Globus pallidus (tissue), 1 donor: ENCODE measurements around the gene HRH3.

ENCODE experiments used
- DNase-seq: peaks from one replicate; pipeline ENCODE4 v3.0.0-alpha.2; 2015; ENCODE audit warnings: low spot score

HRH3 gene

DNA sequence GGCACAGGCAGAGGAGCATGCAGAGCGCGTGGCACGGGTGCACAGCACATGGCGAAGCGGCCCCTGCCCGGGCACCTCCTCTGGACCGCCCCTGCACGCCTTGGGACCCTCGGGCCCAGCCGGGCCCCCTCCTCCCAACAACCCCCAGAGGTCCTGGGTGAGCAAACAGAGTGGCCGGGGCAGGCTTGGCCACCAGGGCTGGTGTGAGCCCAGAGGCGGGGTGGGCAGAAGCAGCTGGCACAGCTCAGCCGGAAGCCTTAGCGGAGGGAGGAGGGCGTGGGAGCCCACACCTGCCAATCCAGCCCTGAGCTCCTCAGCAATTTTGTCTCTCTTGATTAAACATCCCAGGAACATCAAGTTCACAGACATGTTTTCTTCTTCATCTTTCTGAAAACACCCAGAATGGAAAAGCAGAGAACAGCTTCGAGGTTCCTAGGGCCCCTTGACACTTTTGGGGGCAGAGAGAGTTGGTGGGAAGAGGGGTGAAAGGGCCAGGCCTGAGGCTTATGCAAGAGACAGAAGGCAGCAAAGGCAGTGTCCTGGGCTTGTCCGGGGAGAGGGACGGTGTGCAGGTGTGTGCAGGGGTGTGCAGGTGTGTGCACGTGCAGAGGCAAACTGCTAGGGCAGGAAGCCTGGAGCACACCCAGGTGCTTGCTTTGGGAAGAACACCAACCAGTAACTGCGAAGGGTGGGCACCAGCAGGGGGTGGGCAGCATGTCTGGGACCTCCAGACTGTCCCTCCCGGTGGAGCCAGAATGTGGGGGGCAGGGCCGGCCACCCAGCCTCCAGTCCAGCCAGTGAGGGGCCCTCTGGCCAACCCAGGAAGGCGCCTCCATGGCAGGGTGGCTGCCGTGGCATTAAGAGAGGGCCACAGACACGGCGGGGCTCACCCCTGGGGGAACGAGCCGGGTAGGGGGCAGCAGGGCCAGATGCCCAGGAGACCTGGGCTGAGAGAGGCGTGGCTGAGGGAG lies 4.8 kb downstream of the HRH3 start:
- no peak for DNase-seq

DNA sequence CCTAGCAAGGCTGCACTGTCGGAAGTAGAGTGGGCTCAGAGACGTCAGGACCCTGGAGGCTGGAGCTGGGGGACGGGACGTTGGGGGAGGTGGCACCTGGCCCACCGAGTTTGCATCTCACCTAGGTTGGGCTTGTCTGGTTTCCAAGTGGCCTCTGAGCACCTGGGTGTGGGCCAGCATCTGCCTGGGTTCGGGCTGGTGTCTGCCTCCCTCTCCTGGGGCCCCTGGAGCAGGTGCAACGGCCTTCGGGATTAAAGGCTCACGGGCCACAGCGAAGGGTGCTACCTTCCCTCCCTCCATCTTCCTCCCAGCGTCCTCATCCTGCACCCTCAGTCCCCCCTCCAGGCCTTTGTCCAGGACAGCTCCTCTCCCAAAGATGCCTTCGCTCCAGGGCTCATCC lies 6.0 kb downstream of the HRH3 start:
- no peak for DNase-seq

DNA sequence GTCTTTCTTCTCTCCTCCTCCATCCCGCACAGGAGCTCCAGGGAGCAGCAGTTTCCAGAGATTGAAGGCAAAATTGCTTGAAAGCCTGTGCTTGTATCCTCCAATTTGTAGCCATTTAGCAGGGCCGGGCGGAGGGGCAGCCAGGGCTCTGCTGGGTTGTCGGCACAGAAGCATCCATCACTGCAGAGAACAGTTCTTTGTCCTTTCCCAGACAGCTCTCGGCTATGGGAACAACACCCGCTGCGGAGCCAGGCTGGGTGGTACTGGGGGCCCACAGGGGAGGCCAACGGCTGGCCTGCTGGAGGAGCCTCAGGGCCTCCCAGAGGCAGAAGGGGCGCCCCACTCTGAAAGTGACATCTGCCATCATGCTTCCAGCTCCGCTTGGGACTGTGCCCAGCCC lies 7.8 kb downstream of the HRH3 start:
- DNase-seq = no peak

DNA sequence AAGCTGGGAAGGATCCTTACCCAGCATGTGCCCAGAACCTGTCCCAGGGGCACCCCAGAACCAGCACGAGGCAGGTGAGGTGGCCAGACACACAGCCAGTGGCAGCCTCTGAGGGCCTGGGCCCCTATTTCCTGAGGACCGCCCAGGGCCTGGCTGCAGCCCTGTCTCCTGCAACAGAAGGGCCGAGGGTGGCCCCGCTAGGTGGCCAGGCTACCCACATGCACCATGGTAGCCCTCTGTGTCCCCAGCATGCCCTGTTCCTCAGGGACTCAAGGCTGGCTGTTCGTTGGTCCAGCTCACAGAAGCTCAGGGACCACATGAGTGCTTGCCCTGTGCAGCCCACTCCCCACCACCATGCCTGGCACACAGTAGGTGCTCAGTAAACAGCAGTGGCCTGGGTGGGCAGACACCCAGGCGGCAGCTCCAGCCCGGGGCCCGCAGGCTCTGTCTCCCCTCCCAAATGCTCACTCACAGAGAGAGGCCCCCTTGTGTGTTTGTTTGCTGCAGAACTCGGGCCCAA lies 8.2 kb downstream of the HRH3 start:
- no peak for DNase-seq

DNA sequence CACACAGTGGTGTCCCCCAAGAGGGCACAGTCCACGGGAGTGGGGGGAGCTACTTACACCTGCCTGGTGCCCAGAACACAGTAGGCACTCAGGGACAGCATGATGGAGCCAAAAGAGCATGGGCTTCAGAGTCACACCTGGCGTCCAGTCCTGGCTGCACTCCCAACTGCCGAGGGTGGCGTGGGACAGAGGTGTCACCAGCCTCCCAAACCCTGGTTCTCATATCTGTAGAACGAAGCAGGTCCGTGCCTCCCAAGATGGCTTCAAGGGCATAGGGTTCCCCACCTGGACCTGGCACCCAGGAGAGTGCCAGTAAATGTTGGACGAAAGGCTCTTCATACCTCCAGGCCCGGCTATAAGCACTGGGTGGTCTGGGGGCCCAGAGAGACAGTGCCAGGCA lies 8.9 kb downstream of the HRH3 start:
- no peak for DNase-seq

DNA sequence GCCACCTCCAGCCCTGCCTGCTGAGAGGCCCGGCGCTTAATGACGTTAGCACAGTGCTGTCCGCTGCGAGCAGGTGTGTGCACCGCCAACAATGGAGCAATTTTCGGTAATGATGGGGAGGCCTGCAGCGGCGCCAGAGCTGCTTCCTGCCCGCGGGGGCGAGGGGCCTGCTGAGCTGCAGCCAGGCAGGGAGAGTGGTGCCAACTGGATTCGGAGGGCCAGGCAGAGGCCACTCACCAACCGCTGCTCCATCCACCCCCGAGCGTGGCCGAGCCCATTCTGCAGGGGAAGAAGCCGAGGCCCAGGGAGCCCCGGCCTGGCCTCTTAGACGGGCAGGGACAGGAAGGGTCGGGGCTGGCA lies 9.6 kb downstream of the HRH3 start:
- no peak for DNase-seq

DNA sequence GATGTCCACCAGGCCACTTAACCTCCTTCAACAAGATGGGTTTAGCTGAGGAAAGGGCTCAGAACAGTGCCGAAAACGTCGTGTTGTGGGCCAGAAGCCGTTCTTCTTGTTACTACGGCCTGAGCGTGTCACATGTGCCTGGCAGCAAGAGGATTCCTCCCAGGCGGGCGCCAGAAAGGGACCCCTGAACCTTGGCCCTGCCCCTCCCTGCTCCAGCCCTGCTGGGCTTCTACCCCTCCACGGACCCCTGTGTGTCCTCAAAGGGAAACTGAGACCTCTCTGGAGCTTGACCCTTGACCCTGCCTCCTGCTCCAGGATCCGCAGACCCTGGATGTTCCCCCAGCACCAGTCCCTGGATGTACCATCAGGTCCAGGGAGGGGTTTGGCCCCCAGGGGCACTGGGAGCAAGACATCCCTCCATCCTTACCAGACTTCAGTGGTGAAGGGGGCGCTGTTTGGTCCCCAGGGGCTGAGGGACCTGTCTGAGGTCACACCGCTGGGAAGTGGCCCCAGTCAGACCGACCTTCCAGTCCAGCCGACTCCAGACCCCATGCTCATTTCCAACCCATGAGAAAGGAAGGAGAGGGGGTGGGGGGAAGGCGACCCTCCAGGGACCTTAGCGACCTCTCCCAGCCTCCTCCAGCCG lies 10.1 kb downstream of the HRH3 start:
- DNase-seq = no peak

DNA sequence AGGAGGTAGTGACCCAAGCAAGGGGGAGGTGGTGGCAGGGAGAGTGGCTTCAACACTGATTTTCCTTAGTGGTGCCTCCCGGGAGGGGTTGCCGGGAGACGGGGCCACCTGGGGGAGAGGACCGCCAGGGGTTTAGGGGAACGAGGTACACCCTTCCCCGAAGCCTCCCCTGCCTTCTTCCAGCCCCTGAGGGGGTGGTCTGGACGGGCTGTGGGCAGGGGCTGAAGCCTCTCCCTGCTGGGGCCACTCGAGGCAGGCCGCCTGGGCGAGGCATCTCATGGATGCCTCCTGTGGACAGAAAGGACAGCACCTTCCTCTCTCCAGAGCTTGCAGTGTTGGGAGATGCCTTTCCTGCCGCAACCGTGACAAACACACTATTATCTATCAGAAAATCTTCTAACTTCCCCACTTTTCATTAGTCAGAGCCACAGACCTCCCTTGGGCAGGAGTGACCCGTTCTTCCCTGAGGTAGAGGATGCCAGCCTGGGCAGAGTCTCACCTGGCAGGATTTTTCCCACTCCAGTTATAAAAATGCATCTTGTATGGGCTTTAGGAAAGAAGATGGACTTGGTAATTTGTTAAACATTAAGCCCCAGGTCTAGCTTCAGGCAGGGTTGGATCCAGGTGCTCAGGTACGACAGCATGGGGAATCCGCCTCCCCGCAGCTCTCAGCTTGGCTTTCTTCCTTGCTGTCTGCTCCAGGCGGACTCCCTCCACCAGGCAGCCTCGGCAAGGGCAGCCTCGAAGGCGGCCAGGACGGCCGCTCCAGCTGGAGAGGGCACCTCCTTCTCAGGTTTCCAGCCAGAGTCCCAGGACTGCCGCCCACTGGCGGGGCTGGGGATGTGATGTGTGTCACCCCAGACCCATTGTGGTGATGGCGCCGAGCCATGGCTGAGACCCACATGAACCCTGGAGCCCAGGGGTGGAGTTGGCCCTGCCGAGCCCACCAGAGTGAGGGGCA lies 11.0 kb downstream of the HRH3 start:
- no peak for DNase-seq

DNA sequence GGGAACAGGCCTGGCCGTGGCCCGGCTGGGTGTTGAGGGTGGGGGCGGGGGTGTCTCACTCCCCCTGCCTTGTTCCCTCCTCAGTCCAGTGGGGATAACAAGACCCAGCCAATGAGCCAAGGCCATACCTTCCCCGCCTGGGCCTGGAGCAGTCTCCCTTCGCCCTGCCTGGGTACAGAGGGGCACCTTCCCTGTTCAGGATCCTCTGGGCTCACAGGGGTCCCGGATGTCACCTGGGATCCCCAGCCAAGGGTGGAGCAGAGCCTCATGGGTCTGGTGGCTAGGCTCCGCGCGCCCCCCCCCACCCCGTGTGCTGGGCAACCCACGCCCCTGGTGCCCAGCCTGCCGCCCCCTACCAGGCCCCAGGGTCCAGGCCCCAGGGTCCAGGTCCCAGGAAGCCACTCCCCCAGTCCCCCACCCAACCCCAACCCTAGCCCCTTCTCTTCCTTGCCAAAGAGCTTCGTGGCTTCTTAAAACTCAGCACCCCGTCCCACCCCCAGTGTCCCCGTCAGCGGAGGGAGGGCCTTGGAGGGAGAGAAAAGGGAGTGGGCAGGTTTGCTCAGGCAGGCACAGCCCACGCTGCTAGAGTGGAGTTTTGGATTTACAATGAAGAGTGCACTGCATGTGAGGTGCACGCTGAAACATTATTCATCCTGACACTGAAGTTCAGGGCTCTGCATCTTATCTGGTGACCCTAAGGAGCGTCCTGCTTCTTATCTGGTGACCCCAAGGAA lies 11.8 kb downstream of the HRH3 start:
- no peak for DNase-seq

DNA sequence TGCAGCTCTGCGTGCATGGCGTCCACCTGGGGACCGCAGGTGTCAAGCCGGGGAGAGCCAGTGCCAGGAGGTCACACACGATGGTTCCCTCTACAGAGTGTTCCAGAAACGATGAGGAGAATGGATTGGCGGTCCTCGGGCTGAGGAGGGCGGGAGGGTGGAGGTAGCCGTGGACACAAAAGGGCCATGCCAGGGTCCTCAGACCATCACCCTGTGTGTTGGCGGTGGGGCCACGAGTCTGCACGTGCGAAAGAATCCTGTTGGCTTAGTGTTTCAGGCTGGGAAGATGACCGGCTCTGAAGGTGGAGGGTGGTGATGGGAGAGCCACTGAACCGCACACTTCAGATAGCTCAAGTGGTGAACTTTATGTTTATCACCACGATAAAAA lies 13.7 kb downstream of the HRH3 start:
- no peak for DNase-seq

DNA sequence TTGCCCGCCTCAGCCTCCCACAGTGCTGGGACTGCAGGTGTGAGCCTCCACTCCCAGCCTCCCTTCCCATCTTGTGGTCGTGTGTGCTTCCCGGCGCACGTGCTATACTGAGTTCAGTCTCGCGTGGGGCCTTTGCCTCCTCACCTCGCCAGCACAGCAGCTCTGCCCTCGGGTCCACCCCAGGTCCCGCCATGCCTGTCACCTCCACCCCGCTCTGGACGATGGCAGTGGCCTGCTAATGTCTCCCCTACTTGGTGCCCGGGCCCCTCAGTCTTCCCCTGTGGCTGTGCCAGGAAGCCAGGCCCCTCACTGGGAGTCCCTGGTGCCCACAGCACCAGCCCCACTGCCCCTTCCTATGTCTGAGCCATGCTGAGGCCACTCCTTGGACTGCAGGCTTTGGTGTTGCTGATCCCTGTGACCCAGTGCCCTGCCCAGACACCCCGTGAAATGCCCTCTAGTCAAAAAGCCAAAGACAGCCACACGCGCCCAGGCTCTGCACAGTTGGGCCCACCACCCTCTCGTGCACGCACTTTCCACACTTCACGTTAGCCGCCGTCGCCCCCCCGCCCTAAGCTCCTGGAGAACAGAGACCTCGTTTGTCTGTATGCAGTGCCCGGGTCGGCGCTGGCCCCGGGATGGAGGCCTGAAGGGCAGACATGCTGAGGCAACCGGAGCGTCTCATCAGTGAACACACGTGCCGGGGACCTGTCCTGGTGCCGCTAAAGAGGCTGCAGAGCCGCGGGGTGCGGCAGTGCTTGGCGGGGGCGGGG lies 14.3 kb downstream of the HRH3 start:
- DNase-seq = no peak

DNA sequence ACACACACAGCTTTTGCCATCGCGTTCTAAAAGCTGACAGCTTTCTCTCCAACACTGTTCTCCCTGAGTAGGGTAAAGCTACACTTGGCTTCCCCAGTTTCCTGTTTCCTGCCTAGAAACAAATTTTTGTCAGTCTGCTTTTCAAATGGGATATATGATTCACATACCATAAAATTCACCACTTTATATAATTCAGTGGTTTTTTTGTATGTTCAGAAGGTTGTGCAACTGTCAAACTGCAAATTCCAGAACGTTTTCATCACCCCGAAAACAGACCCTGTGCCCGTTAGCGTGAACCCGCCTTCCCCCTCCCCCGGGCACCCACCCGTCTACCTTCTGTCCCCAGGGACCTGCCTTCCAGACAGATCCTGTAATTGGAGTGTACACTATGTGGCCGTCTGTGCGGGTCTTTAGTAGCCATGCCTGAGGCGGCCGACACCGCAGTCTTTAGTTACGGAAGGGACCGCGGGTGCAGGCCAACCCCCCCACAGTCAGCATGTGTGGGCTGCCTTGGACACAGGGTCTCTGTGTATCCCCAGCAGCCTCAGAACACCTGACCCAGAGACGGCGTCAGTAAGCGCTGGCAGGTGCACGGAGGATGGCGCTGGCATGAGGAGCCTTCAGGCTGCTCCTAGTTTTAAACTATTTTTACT lies 16.6 kb downstream of the HRH3 start:
- no peak for DNase-seq

DNA sequence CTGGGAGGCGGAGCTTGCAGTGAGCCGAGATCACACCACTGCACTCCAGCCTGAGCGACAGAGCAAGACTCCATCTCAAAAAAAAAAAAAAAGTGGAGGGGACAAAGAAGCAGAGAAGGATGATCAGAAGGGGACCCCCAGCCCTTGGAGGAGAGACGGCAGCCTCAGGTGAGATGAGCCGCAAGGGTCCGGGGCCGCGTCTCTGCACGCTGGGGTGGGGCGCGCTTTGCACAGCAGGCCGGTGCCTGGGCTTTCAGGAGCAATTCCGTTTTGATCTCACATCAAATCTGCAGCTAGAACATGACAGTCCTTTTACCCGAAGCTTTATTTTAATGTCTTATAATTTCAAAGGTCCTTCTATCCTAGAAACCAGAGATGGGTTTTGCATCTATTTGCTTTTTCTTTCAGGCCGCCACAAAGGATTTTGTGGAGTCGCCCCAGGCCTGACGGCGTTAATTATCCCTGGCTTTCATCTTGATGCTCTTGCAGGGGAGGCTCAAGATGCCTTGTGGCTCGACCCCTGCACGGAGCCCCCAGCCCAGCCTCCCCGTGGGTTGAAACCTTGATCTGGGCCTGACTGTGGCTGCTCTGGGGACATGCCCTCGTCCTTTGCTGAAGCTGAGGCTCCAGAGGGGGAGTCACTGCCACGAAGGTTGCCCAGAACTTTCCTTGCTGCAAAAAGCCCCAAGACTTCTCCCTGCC lies 17.3 kb downstream of the HRH3 start:
- no peak for DNase-seq

DNA sequence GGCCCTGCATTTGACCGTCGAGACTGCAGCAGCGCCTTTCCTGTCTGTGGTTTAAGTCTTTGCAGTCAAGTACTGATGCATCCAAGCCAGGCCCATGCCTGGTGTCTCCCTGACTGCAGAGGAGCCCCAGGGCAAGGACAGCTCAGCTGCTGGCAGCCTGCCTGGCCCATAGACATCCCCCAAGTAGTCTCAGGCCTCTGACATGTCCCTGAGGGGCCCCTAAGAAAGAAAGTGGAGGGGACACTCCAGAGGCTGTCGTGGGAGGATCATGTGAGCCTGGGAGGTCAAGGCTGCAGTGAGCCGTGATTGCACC lies 18.0 kb downstream of the HRH3 start:
- DNase-seq = no peak

DNA sequence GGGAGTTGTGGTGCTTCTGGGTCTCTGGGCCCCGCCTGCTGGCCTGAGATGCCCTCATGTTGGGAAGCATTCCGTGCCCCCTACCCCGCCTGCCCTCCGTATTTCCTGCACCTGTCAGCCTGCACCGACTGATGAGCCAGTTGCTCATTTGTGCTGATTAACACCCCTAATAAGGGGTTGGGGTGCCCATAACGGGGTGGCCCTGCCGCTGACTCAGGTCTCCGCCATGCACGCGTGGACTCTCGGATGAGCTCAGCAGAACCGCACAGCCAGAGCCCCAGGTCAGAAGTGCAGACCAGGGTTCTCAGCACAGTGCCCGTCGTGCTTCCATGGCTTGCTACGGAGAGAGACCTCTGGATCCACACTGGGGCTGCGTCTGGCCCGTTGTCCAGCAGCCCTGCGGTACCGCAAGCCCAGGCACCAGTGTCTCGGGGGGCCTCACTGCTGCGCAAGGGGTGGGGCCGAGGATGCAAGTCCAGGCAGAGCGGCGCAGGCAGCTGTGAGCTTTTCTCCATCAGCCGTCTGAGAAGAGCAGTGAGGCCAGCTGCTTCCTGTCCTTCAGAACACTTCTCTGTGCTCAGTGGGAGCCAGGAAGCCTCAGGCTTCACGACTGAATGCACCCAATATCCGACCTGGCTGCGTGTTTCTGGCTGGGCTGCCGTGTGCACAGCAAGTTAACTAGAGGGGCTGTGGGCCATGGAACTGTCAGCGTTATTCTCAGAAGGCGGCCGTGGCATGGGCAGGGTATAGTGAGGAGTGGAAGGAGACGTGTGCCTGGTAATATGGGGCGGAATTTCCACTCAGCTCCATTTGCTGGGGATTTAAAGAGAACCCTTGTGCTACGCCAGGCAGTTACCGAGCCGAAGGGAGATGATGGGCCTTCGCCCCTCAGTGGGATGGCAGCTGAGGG lies 18.6 kb downstream of the HRH3 start:
- DNase-seq = no peak

DNA sequence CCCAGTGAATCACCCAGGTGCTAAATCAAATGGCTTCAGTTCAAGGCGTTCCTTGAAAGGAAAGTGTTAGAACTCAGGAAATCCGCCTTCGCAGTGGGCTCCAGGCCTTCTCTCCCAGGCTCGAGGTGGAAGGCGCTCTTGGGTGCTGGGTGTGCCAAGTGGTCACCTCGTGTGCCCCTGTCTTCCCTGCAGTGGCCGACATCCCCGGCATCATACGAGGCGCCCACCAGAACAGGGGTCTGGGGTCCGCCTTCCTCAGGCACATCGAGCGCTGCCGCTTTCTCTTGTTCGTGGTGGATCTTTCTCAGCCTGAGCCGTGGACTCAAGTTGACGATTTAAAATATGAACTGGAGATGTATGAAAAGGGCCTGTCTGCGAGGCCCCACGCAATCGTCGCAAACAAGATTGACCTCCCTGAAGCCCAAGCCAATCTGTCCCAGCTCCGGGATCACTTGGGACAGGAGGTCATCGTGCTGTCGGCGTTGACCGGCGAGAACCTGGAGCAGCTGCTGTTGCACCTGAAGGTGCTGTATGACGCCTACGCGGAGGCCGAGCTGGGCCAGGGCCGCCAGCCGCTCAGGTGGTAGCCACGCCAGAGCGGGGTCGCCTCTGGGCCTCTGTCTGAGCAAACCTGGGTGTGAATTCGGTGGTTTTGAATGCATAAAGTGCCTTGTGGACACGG lies 19.4 kb downstream of the HRH3 start:
- no peak for DNase-seq

DNA sequence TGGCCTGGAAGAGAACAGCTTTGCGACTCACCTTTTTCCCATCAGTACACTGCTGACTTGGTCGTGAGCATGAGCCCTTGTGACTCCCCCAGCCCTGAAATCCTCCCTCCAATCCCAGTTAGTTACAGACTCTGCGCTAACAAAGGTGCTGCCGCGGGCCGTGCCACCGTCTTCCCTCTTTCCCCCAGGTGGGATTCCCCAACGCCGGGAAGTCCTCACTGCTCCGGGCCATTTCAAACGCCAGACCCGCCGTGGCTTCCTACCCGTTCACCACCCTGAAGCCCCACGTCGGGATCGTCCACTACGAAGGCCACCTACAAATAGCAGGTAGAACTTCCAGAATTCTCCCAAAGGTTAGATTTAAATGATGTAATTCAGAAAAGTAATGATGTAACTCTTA lies 21.1 kb downstream of the HRH3 start:
- no peak for DNase-seq

DNA sequence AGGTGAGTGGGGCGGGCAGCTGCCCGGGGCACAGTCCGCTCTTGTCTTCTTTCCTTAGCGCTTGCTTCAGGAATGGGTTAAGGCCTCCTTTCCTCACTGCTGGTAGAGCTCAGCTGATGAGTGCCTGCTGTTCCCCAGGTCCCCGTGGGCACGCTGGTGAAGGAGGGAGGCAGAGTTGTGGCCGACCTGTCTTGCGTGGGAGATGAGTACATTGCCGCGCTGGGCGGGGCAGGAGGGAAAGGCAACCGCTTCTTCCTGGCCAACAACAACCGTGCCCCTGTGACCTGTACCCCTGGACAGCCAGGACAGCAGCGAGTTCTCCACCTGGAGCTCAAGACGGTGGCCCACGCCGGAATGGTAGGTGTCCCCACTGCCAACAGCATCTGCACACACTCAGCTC lies 21.6 kb downstream of the HRH3 start:
- DNase-seq = no peak
